Fibroblast of lung (primary cell): ENCODE results near the gene CEP131. TPM values are rescaled to one million over a fixed set of nuclear protein-coding genes. Genes with fewer than 3 reads are reported as not detected.

Experiments
- DNase-seq, 2 donors: peaks; one replicate each; pipeline versions ENCODE4 v3.0.0 to v3.0.0-alpha.2; 2010; ENCODE audit warnings: low read depth in 2 of 2
- H2AFZ ChIP-seq: 2 replicates; pipeline ENCODE4 v1.5.1; 2012; ENCODE audit warnings: low read length, control low read depth, inconsistent platforms
- H3K27ac ChIP-seq: 2 replicates; pipeline ENCODE4 v1.5.1; 2011; ENCODE audit warnings: low read length, control low read depth; ENCODE audit not compliant: insufficient read depth
- H3K27me3 ChIP-seq: 2 replicates; pipeline ENCODE4 v1.5.1; 2011; ENCODE audit warnings: mild to moderate bottlenecking, low read length; ENCODE audit not compliant: control insufficient read depth, insufficient read depth
- H3K36me3 ChIP-seq: 2 replicates; pipeline ENCODE4 v1.5.1; 2011; ENCODE audit warnings: low read length; ENCODE audit not compliant: control insufficient read depth, insufficient read depth
- H3K4me1 ChIP-seq: 2 replicates; pipeline ENCODE4 v1.5.1; 2011; ENCODE audit warnings: low read length; ENCODE audit not compliant: control insufficient read depth, insufficient read depth; ENCODE audit errors: extremely low read depth
- H3K4me2 ChIP-seq: 2 replicates; pipeline ENCODE4 v1.5.1; 2011; ENCODE audit warnings: low read length, control low read depth; ENCODE audit not compliant: insufficient read depth; ENCODE audit errors: extremely low read depth
- H3K4me3 ChIP-seq, 4 experiments: fragments of 200-600 bp in 1 of 4; sonication (generic) in 1 of 4; replicated peaks in 1 of 4; 2 replicates each; pipeline ENCODE4 v1.5.1; 2011 to 2016; ENCODE audit warnings: low read length in 4 of 4, low read depth in 3 of 4, mild to moderate bottlenecking in 3 of 4, control low read depth in 2 of 4, inconsistent platforms in 1 of 4, mixed read lengths in 1 of 4; ENCODE audit not compliant: insufficient read depth in 1 of 4; ENCODE audit errors: control extremely low read depth in 1 of 4
- H3K79me2 ChIP-seq: 2 replicates; pipeline ENCODE4 v1.5.1; 2012; ENCODE audit warnings: mild to moderate bottlenecking, low read length, inconsistent platforms; ENCODE audit not compliant: control insufficient read depth, insufficient read depth
- H3K9ac ChIP-seq: 2 replicates; pipeline ENCODE4 v1.5.1; 2011; ENCODE audit warnings: mild to moderate bottlenecking, low read length, control low read depth; ENCODE audit not compliant: insufficient read depth
- H3K9me3 ChIP-seq: 2 replicates; pipeline ENCODE4 v1.5.1; 2012; ENCODE audit warnings: low read depth, low read length; ENCODE audit not compliant: control insufficient read depth, insufficient read depth
- H4K20me1 ChIP-seq: 2 replicates; pipeline ENCODE4 v1.5.1; 2011; ENCODE audit warnings: low read length; ENCODE audit not compliant: control insufficient read depth, insufficient read depth; ENCODE audit errors: extremely low read depth
- EZH2 ChIP-seq: IDR thresholded peaks from 2 replicates; pipeline ENCODE4 v1.5.1; 2012; ENCODE audit warnings: low read length, control low read depth, mild to moderate bottlenecking; ENCODE audit errors: missing control alignments
- polyA plus RNA-seq, 2 donors: library from polyadenylated mRNA; depleted of rRNA in 1 of 2; stranded (reverse) in 1 of 2; unstranded in 1 of 2; fragments of >200 nt; gene quantifications; 2 replicates each; pipeline ENCODE4 v1.2.1, GENCODE V29; 2011 to 2012; ENCODE audit warnings: missing spikeins in 1 of 2
- total RNA-seq: library from RNA; depleted of rRNA; stranded (reverse); fragments of >200 nt; gene quantifications from 2 replicates; pipeline ENCODE4 v1.2.1, GENCODE V29; 2014
- TF ChIP-seq, protein P1 (sequence below), 2 donors: IDR thresholded peaks in 1 of 2; conservative IDR thresholded peaks in 1 of 2; 1 replicate in 1 of 2; 2 replicates in 1 of 2; pipeline ENCODE4 v1.5.1; 2011 to 2012; ENCODE audit warnings: low read length in 2 of 2, control low read depth in 1 of 2, inconsistent platforms in 1 of 2, low read depth in 1 of 2, mild to moderate bottlenecking in 1 of 2

Gene CEP131
- total and polyA plus RNA-seq, 2 donors (not counting 1 experiment from before 2014, with no cell fraction given), result 2.0 to 7.4 TPM

GRCh38 chr17:81247339-81247990 lies 24.7 kb upstream of the CEP131 start:
- H3K27me3 ChIP-seq, result no peaks in the 10 kb centered on the region
- no peak for DNase-seq
- no peaks in the 10 kb centered on the region for H4K20me1 ChIP-seq
- H3K4me2 ChIP-seq, result no peak overlapping the region
- H3K9ac ChIP-seq, result no peak overlapping the region
- no peak for TF ChIP-seq EZH2
- TF ChIP-seq, protein P1, sequence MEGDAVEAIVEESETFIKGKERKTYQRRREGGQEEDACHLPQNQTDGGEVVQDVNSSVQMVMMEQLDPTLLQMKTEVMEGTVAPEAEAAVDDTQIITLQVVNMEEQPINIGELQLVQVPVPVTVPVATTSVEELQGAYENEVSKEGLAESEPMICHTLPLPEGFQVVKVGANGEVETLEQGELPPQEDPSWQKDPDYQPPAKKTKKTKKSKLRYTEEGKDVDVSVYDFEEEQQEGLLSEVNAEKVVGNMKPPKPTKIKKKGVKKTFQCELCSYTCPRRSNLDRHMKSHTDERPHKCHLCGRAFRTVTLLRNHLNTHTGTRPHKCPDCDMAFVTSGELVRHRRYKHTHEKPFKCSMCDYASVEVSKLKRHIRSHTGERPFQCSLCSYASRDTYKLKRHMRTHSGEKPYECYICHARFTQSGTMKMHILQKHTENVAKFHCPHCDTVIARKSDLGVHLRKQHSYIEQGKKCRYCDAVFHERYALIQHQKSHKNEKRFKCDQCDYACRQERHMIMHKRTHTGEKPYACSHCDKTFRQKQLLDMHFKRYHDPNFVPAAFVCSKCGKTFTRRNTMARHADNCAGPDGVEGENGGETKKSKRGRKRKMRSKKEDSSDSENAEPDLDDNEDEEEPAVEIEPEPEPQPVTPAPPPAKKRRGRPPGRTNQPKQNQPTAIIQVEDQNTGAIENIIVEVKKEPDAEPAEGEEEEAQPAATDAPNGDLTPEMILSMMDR (conservative IDR thresholded peaks at IDR 0.05 in 1 of 2, IDR thresholded peaks at IDR 0.05 in 1 of 2; ENCODE audit: low read depth in 1 of 2, low read length in 2 of 2), result no peak
- peaks cover 11% of the 10 kb centered on the region for H3K36me3 ChIP-seq
- peaks cover 2% of the 10 kb centered on the region for H3K4me1 ChIP-seq
- H3K9me3 ChIP-seq, result no peaks in the 10 kb centered on the region
- no peaks in the 10 kb centered on the region for H3K79me2 ChIP-seq
- H3K27ac ChIP-seq, result no peak overlapping the region
- H3K4me3 ChIP-seq, result no peak overlapping the region
- no peak overlapping the region for H2AFZ ChIP-seq

DNA sequence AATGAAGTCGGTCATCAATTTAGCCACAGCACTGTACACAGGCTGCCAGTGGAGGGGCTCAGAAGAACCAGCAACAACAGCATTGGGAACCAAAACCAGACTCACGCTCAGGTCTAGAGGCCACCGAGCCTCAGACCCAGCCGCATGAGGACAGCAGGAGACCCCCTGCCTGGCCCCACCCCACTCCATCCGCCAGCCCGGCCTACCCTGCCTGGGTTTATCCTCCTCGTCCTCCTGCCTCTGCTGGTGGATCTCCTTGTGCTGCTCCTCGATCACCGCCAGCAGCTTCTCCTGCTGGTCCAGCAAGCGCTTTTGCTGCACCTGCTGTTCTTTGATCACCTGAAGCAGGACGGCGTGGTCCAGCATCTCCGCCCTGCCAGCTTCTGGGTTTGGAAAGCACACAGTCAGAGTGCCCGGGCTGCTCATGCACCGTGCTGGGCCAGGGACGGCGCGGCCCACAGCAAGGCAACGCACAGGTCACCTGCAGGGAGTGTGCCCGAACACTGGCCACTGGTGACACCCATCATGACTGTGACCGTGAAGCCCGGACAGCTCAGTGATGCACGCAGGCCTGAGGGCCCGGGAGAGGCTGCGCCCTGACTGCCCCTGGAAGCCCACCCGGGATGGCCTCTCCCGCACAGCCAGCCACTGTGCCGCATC lies 24.0 kb upstream of the CEP131 start:
- H4K20me1 ChIP-seq, result no peaks in the 10 kb centered on the region

DNA sequence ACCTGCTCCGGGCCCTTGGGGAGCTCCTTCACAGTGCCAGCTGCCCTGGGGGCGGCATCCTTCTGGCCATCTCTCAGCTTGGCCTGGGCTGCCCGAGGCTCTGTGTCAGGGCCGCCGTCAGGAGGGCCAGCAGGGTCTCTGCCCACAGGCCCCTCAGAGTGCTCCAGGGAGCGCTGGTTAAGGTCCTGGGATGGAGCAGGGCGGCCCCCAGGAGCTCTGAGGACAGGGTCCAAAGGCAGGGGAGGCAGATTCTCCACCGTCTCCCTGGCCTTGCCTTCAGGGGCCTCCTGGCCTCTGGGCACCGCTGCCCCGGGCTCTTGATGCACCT lies 23.5 kb upstream of the CEP131 start:
- Histone ChIP-seq H3K4me2 (no peak overlapping the region), H3K9me3 (no peaks in the 10 kb centered on the region), H3K79me2 (peaks cover 4% of the 10 kb centered on the region), H3K4me3 (no peak overlapping the region), H3K4me1 (peaks cover 2% of the 10 kb centered on the region), H3K27ac (no peak overlapping the region), H4K20me1 (no peaks in the 10 kb centered on the region), H3K27me3 (no peaks in the 10 kb centered on the region), H2AFZ (no peak overlapping the region), H3K36me3 (peaks cover 15% of the 10 kb centered on the region), H3K9ac (no peak overlapping the region)
- no peak for DNase-seq
- TF ChIP-seq, protein P1 (conservative IDR thresholded peaks at IDR 0.05 in 1 of 2, IDR thresholded peaks at IDR 0.05 in 1 of 2; ENCODE audit: low read depth in 1 of 2, low read length in 2 of 2), result no peak
- no peak for TF ChIP-seq EZH2

More for the DNA sequence above, 24.0 kb upstream of the CEP131 start:
- H3K79me2 ChIP-seq, result peaks cover under 1% of the 10 kb centered on the region
- no peaks in the 10 kb centered on the region for H3K27me3 ChIP-seq
- no peak overlapping the region for H3K4me2 ChIP-seq
- peaks cover 13% of the 10 kb centered on the region for H3K36me3 ChIP-seq
- H3K9ac ChIP-seq, result no peak overlapping the region
- no peaks in the 10 kb centered on the region for H3K9me3 ChIP-seq
- no peak overlapping the region for H3K4me3 ChIP-seq
- DNase-seq, result no peak
- H2AFZ ChIP-seq, result no peak overlapping the region
- TF ChIP-seq, protein P1 (conservative IDR thresholded peaks at IDR 0.05 in 1 of 2, IDR thresholded peaks at IDR 0.05 in 1 of 2; ENCODE audit: low read depth in 1 of 2, low read length in 2 of 2), result no peak
- TF ChIP-seq EZH2, result no peak
- H3K27ac ChIP-seq, result no peak overlapping the region
- H3K4me1 ChIP-seq, result peaks cover 2% of the 10 kb centered on the region
